HG03280 (cell line): ENCODE measurements around the gene ABCC10.
"Not testable (repeated sequence)": the region's sequence is repeated elsewhere in the genome, so short reads cannot be mapped to it uniquely, and the experiment has no call there.

Source experiments
- ATAC-seq: cut with Tn5 transposase; IDR thresholded peaks from one replicate; pipeline ENCODE4 v1.9.1; 2021; ENCODE audit warnings: mild to moderate bottlenecking, moderate library complexity; ENCODE audit not compliant: unreplicated experiment

The ABCC10 gene

DNA sequence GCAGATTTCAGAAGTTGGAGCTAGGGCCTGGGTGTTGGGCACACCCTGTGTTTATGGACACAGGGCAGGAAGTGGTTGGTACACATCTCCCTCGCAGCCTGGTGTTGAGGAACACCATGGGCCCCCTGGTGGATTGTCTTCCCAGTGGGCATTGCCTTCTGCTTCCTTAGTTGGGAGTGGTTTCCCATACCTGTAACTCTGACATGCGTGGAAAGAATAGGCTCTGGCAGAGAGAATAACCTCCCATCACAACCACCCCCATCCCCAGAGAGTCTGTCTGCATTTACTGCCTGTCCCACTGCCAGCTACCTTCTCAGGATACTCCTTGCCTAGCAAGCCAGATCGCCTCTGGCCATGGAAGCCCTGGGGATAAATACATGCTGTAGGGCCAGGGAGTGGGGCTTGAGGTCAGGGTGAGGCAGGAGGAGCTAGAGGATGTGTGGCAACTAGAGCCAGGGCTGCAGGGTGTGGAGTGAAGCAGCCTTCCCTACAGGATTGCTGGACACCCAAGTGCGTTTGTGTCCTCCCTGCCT, 68.1 kb downstream of the ABCC10 start:
- ATAC-seq = no peak

DNA sequence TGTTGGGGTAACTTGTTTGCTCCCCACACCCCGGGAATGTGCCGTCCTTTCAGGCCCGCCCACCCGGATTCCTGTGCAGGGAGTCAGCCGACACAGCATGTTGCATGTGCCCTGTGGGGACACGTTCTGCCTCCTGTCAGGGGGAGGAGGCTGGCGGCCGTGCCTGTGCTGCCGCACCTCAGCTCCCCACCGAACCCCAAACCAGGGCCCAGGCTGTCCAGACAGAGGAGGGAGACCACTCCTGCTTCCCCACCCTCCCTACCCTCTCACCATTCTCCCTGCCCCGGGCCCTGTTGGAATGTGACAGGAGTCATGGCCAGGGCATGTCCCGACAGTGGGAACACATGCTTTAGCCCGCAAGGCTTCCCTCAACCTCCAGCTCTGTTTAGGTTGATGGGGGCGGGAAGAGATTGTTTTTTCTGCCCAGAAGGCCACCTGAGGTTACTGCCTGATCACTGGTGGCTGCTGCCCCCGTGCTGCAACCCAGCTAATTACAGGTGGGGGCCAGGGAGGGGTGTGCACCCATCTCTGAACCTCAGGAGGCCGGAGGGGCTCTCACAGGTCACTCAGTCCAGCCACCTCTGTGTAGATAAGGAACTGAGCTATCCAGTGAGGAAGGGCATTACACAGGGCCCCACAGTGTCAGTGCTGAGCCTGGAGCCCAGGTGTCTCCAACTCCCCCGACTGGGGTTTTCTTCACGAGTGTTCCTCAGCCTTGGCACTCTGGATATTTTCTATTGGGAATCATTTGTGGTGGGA, 69.2 kb downstream of the ABCC10 start:
- no peak for ATAC-seq

- no peak for ATAC-seq
Observed at GRCh38 chr6:43497129-43497396, 69.7 kb downstream of the ABCC10 start.

DNA sequence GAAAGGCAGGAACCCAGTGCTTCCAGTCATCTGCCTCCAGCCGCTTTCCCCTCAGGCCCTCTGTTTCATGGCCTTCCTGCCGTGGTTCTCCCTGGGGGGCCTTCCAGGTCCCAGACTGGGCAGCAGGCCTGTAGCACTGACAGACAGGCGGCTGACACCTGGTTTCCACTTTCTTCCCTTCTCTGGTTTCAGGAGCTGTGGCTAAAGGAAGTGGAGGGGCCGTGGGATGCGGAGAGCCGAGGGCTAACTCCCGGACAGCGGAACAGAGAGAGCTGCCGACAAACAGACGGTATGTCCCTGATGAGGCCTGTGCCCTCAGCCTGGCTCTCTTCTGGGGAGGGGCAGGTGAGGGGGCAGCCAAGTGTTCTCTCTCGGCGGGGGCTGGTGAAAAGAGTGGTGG, 70.3 kb downstream of the ABCC10 start:
- no peak for ATAC-seq

DNA sequence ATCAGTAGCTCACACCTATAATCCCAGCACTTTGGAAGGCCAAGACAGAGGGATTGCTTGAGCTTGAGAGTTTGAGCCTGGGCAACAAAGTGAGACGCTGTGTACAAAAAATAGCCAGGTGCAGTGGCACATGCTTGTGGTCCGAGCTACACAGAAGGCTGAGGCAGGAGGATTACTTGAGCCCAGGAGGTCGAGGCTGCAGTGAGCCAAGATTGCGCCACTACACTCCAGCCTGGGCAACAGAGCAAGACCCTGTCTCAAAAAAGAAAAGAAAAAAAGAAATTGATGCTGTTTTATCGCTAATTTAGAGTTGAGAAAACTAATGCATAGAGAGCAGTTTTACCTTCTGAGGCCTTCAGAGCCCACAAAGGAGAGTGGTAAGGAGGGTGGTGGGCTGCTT, 71.0 kb downstream of the ABCC10 start:
- ATAC-seq = not testable (repeated sequence)

- no peak for ATAC-seq
Observed at GRCh38 chr6:43499028-43499815, 71.9 kb downstream of the ABCC10 start.
